PC-9 (cell line): ENCODE results near the gene VWDE. TPM values are rescaled to one million over a fixed set of nuclear protein-coding genes. Genes with fewer than 3 reads are reported as not detected.

Source experiments
- BruUV-seq: library from RNA; stranded (reverse); fragments of 400-500 nt; replicated peaks from 2 replicates; lab custom pipeline; 2021; lab: Mats Ljungman, UMichigan
- CTCF ChIA-PET: fragments of 300-600 bp; sonication (Branson Sonifier 250); formaldehyde crosslinking; loops from one replicate; lab custom pipeline; 2022; ENCODE audit warnings: antibody characterized with exemption; lab: Charles Lee
- POLR2A ChIA-PET: fragments of 300-600 bp; sonication (Branson Sonifier 250); formaldehyde crosslinking; loops from one replicate; lab custom pipeline; 2022; ENCODE audit warnings: antibody characterized with exemption; ENCODE audit not compliant: unreplicated experiment; lab: Charles Lee
- DNase-seq, 2 experiments: peaks; one replicate each; pipeline versions ENCODE4 v3.0.0 to v3.0.0-alpha.2; 2015 to 2022; ENCODE audit warnings: mixed read lengths in 1 of 2
- H2AFZ ChIP-seq: fragments of 200-600 bp; sonication (generic); 2 replicates; pipeline ENCODE4 v1.8.1; 2017; ENCODE audit warnings: antibody characterized with exemption
- H3F3A ChIP-seq: fragments of 200-600 bp; sonication (generic); 2 replicates; pipeline ENCODE4 v1.8.1; 2017; ENCODE audit warnings: antibody characterized with exemption, mild to moderate bottlenecking, low read depth; ENCODE audit not compliant: insufficient read depth
- H3K27ac ChIP-seq: fragments of 200-600 bp; sonication (generic); 2 replicates; pipeline ENCODE4 v1.6.1; 2016; ENCODE audit warnings: mixed run types
- H3K27me3 ChIP-seq: fragments of 200-600 bp; sonication (generic); 2 replicates; pipeline ENCODE4 v1.6.1; 2016; ENCODE audit warnings: low read depth, mixed run types; ENCODE audit not compliant: insufficient read depth
- H3K36me3 ChIP-seq: fragments of 200-600 bp; sonication (generic); 2 replicates; pipeline ENCODE4 v1.6.1; 2016; ENCODE audit warnings: low read depth, mixed run types
- H3K4me1 ChIP-seq: fragments of 200-600 bp; sonication (generic); replicated peaks from 2 replicates; pipeline ENCODE4 v1.6.1; 2016; ENCODE audit warnings: mixed run types; ENCODE audit not compliant: insufficient read depth
- H3K4me2 ChIP-seq: fragments of 200-600 bp; sonication (generic); 2 replicates; pipeline ENCODE4 v1.6.1; 2017; ENCODE audit warnings: mixed run types
- H3K4me3 ChIP-seq: fragments of 200-600 bp; sonication (generic); 2 replicates; pipeline ENCODE4 v1.6.1; 2016; ENCODE audit warnings: mixed run types
- H3K79me2 ChIP-seq: fragments of 200-600 bp; sonication (generic); 2 replicates; pipeline ENCODE4 v1.6.1; 2017; ENCODE audit warnings: low read depth, mixed run types
- H3K9me2 ChIP-seq: fragments of 200-600 bp; sonication (generic); 2 replicates; pipeline ENCODE4 v1.8.1; 2017; ENCODE audit warnings: mild to moderate bottlenecking; ENCODE audit not compliant: insufficient read depth
- H3K9me3 ChIP-seq: fragments of 200-600 bp; sonication (generic); 2 replicates; pipeline ENCODE4 v1.8.1; 2016; ENCODE audit warnings: low read depth; ENCODE audit not compliant: insufficient read depth
- H4K20me1 ChIP-seq: fragments of 200-600 bp; sonication (generic); 2 replicates; pipeline ENCODE4 v1.8.1; 2017; ENCODE audit not compliant: insufficient read depth
- EZH2 ChIP-seq: fragments of 200-600 bp; sonication (generic); IDR thresholded peaks from 2 replicates; pipeline ENCODE4 v1.8.0; 2017; ENCODE audit warnings: antibody characterized with exemption, low read depth
- intact Hi-C: fragments of 100-400 bp; cut with micrococcal nuclease; formaldehyde crosslinking; loops from one replicate; pipeline ENCODE4 v1.10.0; 2022; ENCODE audit not compliant: unreplicated experiment
- total RNA-seq: library from RNA; stranded (reverse); gene quantifications from 2 replicates; pipeline ENCODE4 v1.2.3, GENCODE V29; 2021
- TF ChIP-seq, protein P1 (sequence below): fragments of 200-600 bp; sonication (generic); conservative IDR thresholded peaks from 2 replicates; pipeline ENCODE4 v1.6.1; 2017; ENCODE audit warnings: mixed run types, antibody characterized with exemption, mild to moderate bottlenecking, moderate library complexity

The VWDE gene
- total RNA-seq, 1 experiment from 2014 or later: 27.3 TPM

DNA sequence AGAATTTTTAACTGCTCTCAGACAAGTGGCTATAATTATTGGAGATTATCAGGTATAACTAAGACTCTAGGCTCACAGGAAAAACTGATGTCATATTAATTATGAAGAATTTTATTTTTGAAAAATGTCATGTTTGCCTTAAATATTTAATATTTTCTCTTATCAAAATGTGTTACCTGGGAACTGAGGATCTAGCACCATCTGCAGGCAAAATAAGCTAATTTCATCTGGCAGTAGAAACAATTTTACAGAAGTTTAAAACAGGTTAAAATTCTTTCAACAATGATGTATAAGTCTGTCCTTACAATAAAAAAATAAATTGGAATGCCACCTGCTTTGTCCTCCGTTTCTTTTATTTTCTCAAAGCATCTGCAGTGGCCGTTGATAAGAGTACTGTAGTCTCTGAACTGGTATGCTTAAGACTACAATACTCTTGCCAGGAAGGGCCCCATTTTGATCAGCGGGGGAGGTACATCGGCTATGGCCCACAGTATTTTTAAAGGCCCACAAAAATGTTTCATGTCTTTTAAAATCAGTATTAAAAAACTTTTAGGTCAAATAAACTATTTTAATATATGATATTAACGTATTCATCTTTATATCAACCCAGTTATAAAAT is 81.3 kb downstream of the VWDE start:
- no peak for DNase-seq
- H3K9me3 ChIP-seq: no peaks in the 10 kb centered on the region
- no peak for TF ChIP-seq EZH2
- TF ChIP-seq, protein P1, sequence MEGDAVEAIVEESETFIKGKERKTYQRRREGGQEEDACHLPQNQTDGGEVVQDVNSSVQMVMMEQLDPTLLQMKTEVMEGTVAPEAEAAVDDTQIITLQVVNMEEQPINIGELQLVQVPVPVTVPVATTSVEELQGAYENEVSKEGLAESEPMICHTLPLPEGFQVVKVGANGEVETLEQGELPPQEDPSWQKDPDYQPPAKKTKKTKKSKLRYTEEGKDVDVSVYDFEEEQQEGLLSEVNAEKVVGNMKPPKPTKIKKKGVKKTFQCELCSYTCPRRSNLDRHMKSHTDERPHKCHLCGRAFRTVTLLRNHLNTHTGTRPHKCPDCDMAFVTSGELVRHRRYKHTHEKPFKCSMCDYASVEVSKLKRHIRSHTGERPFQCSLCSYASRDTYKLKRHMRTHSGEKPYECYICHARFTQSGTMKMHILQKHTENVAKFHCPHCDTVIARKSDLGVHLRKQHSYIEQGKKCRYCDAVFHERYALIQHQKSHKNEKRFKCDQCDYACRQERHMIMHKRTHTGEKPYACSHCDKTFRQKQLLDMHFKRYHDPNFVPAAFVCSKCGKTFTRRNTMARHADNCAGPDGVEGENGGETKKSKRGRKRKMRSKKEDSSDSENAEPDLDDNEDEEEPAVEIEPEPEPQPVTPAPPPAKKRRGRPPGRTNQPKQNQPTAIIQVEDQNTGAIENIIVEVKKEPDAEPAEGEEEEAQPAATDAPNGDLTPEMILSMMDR: peak; percentile 88
- H3K9me2 ChIP-seq: no peaks in the 10 kb centered on the region
- intact Hi-C loops: loop anchor here (1.0 to 5.0 kb wide), 7 partner anchors 80 to 946 kb away; partner anchors contain the start of gene TMEM106B
- H3K27me3 ChIP-seq: no peaks in the 10 kb centered on the region
- H3K27ac ChIP-seq: no peak overlapping the region
- no TSS peak for BruUV-seq
- H3F3A ChIP-seq: peaks cover 4% of the 10 kb centered on the region; the same call in 1 of the 2 replicates
- H4K20me1 ChIP-seq: no peaks in the 10 kb centered on the region
- no peaks in the 10 kb centered on the region for H3K79me2 ChIP-seq
- no peak overlapping the region for H2AFZ ChIP-seq
- ChIA-PET CTCF (interaction anchor here (0.9 kb wide), 1 partner anchor 895 kb away, joined by 3 read pairs; no protein-coding TSS in a partner anchor), POLR2A (no interaction called here)
- H3K4me3 ChIP-seq: no peak overlapping the region
- H3K36me3 ChIP-seq: no peaks in the 10 kb centered on the region
- H3K4me1 ChIP-seq: no peaks in the 10 kb centered on the region
- no peak overlapping the region for H3K4me2 ChIP-seq

GRCh38 chr7:12320987-12321647 is 82.5 kb downstream of the VWDE start:
- BruUV-seq: no TSS peak
- Histone ChIP-seq H2AFZ (no peak overlapping the region), H3K4me3 (no peak overlapping the region), H3K9me3 (no peaks in the 10 kb centered on the region), H3F3A (peaks cover 4% of the 10 kb centered on the region; the same call in 1 of the 2 replicates), H4K20me1 (no peaks in the 10 kb centered on the region), H3K9me2 (no peaks in the 10 kb centered on the region), H3K36me3 (no peaks in the 10 kb centered on the region), H3K27ac (peak overlapping the region; percentile 31), H3K4me1 (no peaks in the 10 kb centered on the region), H3K27me3 (no peaks in the 10 kb centered on the region), H3K4me2 (no peak overlapping the region), H3K79me2 (no peaks in the 10 kb centered on the region)
- ChIA-PET POLR2A (no interaction called here), CTCF (no interaction called here)
- intact Hi-C loops: loop anchor here (5.0 kb wide), 2 partner anchors 79 to 171 kb away; no protein-coding TSS in a partner anchor
- no peak for DNase-seq
- TF ChIP-seq, protein P1: no peak
- no peak for TF ChIP-seq EZH2

DNA sequence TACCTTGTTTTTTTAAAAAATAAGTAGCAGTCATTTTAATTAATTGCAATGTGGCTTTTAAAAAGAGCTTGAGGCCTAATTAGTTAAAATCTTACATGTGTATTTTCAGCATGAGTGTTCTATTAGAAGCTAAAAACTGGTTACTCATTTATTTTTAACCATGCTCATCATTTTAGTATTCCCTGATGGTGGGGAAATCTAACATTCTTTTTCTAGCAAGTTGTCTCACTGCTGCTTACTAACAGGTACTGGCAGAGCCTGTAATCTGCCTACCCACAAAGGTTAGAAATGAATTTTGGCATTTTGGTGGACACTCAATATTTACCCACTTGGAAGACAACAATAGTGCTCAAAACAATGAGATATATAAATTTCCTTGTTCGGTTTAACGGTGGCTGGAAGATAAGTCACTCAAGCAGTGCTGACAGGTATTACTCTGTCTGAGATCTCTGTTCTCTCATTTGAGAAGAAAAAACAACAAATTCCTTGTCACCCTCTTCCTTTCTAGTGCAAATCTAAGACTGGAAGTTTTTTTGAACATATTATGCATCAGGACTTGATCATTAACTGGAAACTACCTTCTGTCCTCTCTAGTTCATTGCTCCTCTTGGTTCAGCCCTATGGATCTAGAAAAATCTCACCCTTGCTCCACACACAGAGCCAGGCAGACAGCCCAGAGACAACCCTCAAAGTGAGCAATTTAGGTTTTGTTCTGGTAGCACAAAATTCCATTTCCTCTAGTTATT is 83.3 kb downstream of the VWDE start:
- intact Hi-C loops: loop anchor here (5.0 kb wide), 2 partner anchors 78 to 172 kb away; no protein-coding TSS in a partner anchor
- no peak overlapping the region for H3K4me3 ChIP-seq
- H3K4me2 ChIP-seq: no peak overlapping the region
- no peaks in the 10 kb centered on the region for H3K4me1 ChIP-seq
- no peaks in the 10 kb centered on the region for H3K36me3 ChIP-seq
- no peak for DNase-seq
- H2AFZ ChIP-seq: no peak overlapping the region
- H3K9me3 ChIP-seq: no peaks in the 10 kb centered on the region
- no TSS peak for BruUV-seq
- H3K9me2 ChIP-seq: no peaks in the 10 kb centered on the region
- 0 out of 2 replicates have a peak overlapping the region, but pooled peaks have one; percentile 10 for H3K27ac ChIP-seq
- ChIA-PET CTCF (no interaction called here), POLR2A (no interaction called here)
- peaks cover 4% of the 10 kb centered on the region; the same call in 1 of the 2 replicates for H3F3A ChIP-seq
- H4K20me1 ChIP-seq: no peaks in the 10 kb centered on the region
- no peaks in the 10 kb centered on the region for H3K27me3 ChIP-seq
- H3K79me2 ChIP-seq: no peaks in the 10 kb centered on the region
- TF ChIP-seq, protein P1: no peak
- TF ChIP-seq EZH2: no peak
